HL-60/S4 treated with phorbol 12-myristate 13-acetate at 8.2 ng/mL for 4 days and 3 days (cell line): ENCODE results near the gene CMTM7.

Experiments
- in situ Hi-C: fragments of 300-500 bp; cut with MboI; formaldehyde crosslinking; loops from 2 replicates; pipeline ENCODE4 v1.15.0; 2022; ENCODE audit warnings: low sequenced_read_pairs

CMTM7 gene

DNA sequence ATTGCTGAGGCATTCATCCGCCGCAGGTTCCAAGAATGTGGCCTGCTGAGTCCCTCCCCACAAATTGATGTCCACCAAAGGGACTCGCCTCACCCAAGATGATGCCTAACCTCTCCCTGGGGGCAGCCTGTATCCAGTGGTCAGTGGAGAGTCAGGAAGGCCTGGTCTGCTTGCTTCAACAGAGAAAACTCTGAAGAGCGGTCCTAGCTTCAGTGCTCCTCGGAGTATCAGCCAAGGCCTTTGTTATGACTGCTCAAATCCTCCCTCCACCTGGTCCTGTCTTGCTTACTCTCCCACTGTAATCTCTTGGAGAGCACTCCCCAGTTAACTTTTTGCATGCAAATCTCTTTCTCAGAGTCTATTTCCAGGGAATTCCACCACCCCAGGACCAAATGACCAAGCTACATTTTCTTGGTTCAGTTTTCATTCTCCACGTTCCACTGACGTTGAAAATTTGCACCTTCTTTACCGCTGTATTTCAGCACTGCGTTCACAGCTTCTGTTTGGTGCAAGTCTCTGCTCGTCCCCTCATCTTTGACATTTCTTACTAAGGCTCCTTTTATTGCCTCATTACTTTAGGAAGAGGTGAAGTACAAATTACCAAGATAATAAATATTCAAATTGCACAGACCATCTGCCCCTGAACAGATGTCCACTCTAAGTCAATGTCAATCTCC, 22.3 kb downstream of the CMTM7 start:
- in situ Hi-C loops = no loop called here

DNA sequence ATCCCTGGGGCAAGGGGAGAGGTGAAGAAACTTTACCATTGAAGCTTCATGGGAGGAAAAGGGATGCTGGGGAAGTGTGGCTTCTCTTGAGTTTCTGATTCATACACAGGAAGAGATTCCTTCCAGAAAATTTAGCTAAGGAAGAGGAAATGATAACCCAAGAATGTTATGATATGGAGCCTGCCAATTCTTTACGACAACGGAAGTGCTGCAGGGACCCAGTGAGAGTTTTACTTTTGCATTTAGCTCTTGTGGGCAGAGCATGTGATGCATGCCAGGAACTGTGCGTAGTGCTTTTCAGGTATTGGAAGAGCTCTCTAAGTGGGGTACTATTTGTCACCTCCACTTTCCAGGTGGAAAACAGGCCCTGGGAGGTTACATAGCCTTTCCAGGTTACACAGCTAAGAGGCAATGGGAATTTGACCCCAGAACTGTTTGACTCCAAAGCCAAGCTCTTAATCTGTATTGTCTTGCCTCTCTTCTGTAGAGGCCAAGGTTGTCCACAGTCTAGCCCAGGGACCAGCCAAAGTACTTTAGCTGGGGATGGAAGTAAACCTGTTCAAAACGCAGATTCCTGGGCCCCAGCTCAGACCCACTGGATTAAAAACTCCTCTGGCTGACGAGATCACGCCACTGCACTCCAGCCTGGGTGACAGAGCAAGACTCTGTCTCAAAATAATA, 23.0 kb downstream of the CMTM7 start:
- in situ Hi-C loops = no loop called here

DNA sequence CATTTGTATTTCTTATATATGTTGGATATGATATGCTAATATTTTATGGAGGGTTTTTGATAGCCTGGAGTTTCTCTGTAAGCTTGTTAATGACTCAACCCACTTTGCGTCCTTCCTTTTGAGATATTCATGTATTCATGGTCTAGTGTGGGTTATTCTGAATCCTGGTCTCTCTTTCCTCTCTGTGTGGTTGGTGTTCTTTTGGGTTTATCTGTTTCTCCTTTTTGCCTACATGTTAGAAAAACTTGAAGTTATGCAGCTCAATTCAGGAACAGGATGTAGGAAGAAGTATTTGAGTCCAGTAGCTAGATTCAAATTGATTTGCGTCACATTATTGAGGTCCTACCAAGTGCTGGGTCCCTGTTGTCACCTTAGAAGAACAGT, 28.1 kb downstream of the CMTM7 start:
- in situ Hi-C loops = no loop called here

DNA sequence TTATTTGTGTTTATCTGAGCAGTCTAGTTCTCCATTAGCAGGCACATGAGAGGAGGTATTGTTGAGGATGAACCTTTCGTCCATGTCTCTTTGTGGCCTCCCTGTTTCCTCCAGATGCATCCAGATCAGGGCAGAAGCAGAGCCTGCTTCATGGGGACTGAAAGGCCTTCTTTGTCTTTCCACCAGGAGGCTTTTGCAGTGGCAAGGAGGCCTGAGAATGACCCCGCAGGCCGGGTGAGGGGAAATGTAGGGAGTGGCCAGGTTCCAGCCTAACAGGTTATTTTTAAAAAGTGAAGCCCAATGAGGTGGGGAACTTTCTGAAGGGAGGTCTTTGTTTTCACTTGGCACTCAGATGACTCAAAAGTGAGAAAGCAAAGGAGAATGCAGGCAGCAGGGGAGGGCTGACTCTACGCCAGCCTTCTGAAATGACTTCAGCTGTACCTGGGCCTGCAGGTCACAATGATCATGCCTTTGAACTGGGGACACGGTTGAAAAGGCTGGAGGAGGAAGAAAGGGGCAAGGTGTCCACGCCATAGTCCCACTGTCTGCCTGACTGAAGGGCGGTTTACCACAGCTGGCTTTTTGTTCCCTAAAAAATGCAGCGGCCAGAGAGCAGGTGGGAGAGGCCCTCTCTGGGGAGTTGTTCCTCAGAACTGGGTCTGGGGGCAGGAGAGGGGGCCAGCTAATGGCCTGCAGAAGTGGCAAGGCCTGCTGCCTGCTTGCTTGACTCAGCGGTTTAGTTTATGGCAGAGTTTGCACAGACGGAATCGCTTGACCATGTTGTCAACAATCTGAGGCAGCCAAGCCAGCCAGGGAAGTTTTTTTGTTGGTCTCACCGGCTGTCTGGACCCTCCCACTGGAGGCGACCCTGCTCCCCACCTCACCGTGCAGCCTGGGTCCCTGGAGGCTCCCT, 28.7 kb downstream of the CMTM7 start:
- in situ Hi-C loops = no loop called here

DNA sequence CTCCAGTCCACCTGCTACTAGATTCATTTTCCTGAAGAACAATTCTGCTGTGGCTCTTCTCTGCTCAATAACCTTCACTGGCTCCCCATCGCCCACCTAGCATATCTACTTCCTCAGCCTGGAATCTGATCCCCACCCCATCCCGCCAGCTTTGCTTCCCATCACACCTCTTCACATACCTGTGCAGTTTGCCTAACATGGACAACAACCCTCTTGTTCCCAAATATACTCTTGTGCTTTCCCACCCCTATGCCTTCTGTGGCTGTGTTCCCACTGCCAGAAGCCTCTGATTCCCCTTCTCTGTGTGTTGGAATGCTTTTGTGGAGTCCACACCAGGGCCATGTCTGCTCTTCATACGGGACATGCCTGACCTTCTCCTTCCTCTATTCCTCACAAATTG, 29.5 kb downstream of the CMTM7 start:
- in situ Hi-C loops = no loop called here

DNA sequence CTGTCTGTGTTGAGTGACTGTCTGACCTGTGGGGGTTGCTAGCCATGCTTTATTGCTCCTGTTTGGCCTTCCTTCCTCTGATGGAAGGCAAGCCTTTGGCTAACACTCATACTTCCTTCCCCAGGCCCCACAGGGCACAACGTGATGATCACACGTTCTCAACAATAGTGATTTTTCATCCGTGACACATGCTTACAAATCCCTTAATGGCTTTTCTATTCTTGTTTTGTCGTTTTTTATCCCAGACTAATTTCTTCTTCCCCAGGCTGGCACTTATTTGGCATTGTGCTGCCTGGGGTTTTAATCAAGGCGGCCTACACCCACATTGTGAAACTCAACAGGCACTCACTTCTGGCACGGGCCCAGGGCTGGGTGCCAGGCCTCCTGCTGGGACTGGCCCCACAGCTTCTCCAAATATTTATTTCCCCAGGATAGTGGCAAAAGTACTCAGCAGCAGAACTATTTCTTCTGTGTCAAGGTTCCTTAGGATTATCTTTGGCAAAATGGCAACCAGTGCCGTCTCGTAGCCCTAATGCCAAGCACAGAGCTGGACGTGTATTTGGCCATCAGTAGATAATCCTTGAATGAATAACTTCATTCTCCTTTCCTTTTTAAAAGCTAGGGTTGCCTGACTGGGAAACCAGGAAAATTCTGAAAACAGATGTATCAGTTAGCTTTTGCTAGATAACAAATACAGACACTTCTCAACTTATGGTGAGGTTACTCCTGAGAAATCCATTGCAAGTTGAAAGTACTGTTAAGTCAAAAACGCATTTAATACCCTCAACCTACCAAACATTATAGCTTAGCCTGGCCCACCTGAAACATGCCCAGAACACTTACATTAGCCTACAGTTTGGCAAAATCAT, 30.6 kb downstream of the CMTM7 start:
- in situ Hi-C loops = no loop called here

DNA sequence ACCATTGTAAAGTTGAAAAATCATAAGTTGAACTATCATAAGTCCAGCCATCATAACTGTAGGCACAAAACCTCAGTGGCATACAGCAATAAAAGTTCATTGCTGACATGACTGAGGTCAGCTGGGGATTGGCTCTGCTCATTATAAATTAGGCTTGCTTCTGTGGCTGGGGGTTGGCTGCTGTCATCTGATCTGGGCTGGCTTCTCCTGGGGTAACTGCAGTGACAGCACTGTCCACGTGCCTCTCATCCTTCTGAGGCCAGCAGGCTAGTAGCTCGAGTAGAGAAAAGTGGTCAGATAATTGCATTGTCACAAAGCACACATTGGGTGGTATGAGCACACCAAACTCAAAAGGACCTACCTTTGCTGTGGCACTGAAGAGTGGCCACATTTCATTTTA, 31.3 kb downstream of the CMTM7 start:
- in situ Hi-C loops = no loop called here

DNA sequence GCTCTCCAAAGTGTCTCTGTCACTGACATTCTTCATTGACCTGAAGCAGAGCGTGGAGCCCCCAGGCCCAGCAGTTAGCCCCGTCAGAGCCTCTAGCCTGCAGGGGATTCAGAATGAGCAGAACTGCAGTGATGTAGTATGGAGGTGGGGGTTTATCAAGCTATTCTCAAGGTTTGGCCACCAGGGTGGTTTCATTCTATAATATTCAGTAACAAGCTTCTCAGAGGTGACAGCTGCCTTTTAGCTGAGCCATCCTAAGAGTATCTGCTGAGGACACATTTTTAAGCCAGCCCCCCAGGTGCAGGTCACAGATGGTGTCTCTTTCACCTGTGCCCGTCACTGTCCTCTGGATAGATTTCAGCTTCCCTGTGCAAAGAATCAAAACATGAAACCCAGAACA, 31.9 kb downstream of the CMTM7 start:
- in situ Hi-C loops = no loop called here

DNA sequence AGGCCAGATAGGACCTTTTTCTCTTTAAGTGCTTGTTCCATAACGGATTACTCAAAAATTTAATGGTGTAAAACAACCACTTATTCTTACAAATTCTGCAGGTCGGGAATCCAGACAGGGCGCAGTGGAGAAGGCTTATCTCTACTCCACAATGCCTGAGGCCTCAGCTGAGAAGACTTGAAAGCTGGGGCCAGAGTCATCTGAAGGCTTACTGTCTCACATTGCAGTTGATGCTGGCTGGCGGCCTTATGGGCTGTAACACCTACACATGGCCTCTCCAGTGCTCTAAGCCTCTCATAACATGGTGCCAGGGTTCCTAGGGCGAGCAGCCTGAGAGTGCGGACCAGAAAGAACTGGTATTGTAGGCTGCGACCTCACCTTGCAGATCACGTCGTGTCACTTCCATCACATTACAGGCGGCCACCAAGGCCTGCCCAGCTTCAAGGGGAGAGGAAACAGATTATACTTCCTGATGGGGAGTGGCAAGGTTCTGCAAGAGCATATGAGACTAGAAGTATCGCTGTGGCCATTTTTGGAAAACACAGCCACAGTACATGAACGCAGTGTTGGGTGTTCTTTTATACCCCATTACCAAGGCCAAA, 32.4 kb downstream of the CMTM7 start:
- in situ Hi-C loops = no loop called here

DNA sequence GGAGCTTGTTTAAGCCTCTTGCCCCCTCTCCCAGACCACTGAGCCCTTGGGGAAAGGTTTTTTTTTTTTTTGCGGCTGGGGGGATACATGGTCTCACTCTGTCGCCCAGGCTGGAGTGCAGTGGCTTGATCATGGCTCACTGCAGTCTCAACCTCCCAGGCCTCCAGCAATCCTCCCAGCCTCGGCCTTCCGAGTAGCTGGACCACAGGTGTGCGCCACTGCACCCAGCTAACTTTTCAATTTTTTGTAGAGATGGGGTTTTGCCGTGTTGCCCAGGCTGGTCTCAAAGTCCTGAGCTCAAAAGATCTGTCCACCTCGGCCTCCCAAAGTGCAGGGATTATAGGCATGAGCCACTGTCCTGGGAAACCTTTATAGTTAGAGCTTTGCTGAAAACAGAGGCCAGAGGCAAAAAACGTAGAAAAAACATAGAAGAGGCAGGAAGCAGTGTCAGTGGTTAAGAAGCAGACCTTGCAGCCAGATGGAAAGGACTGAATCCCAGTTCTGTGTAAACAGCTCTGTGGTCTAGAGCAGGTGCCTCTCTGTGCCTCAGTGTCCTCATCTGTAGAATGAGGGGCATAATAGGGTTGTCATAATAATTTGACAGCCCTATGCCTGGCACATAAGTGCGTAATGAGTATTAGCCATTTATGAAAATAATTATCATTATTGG, 33.1 kb downstream of the CMTM7 start:
- in situ Hi-C loops = no loop called here

DNA sequence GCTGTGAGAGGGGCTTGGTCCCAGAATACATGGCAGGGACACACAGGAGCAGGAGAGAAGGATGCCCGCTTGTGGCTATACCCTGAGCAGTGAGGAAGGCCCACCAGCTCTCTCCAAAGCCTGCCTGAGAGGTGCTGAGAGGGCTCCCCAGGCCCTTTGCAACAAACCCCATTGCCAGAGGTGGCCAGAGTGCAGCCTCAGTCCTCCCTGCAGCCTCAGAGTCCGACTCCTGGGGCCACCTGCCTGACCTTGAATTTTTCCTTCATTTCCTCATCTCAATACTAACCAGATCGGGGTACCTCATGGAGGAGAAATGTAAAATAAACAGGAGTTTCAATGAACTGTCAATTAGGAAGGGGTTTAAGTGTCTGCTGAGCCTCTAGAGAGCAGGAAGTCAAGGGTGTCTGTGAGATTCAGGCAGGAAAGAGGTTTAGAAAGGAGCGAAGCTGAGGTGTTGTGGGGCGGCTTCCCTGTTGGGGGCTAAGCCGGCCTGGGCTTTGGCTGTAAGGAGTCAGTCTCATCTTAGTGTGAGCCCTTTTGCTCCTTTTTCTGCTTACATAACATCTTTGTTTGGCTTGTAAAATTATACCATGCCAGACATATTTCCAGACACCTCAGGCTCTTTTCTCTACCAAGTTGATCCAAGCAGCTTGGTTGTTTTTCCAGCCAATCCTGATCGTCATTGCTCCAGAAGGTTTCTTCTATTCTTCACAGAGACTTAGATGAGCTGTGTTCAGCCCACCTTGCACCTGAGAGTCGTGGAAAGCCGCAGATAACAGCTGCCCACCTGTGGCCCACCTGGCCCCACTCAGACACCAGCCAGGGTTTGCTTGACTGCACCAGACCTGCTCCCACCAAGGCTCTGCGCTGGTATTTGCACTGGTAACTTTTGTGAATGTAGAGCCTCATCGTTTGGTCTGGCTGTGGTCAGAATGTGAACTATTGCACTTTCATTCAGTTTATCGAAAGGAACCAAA, 36.7 kb downstream of the CMTM7 start:
- in situ Hi-C loops = no loop called here

DNA sequence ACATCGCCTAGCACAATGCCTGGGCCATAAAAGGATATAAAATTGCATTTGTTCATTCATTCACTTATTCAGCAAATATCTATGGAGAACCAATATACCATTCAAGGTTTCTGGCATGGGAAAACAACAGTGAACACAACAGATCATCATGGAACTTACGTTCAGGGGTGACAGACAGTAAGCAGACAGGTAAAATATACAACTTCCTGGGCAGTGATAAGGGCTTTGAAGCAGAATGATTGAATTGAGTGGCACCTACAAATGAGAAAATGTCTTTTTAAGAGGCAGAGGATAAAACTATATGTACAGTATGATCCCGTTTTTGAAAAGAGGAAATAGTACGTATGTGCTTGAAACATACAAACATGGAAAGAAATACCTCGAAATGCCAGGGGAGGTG, 39.2 kb downstream of the CMTM7 start:
- in situ Hi-C loops = no loop called here

DNA sequence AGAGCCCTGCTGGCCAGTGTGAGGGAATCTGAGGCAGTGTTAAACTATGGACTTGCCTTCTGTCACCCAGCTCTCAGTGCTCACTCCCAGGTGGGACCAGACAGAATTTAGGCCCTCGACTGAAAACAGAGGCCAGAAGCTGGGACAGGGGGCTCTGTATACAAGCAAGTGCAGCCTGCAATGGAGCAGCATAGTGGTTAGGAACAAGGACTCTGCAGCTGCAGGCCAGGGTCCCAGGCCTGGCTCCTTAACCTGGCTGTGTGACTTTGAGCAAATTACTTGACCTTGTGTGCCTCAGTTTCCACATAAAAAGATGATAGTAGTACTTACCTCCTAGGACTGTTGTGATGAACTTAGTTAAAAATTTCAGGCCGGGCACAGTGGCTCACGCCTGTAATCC, 39.8 kb downstream of the CMTM7 start:
- in situ Hi-C loops = no loop called here

DNA sequence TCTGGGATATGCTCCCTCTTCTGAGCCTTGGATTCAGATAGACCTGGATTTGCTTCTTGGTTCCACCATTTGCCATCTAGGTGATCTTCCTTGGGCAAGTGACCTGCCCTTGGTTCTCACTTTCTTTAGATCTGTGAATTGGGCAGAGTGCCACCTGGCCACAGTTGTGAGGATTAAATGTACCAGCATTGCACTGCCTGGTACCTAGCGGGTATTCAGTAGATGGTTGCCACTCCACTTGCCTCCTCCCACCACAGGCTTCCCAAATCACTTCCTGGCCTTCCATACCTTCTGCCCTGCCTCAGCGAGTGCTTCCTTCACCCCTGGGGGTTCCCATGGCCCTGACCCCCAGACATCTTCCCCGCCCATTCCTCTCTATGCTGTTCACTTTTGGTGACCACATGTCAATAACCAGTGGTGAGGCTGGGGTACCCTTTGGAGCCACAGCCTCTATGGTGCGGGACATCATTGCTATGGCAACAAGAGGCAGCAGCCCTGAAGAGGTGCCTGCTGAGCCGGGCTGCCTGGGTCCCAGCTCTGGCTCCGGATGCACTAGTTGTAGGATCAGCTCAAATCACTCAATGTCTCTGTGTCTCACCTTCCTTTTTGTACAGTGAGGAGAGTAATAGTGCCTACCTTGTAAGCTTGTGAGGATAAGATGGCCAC, 40.5 kb downstream of the CMTM7 start:
- in situ Hi-C loops = no loop called here

DNA sequence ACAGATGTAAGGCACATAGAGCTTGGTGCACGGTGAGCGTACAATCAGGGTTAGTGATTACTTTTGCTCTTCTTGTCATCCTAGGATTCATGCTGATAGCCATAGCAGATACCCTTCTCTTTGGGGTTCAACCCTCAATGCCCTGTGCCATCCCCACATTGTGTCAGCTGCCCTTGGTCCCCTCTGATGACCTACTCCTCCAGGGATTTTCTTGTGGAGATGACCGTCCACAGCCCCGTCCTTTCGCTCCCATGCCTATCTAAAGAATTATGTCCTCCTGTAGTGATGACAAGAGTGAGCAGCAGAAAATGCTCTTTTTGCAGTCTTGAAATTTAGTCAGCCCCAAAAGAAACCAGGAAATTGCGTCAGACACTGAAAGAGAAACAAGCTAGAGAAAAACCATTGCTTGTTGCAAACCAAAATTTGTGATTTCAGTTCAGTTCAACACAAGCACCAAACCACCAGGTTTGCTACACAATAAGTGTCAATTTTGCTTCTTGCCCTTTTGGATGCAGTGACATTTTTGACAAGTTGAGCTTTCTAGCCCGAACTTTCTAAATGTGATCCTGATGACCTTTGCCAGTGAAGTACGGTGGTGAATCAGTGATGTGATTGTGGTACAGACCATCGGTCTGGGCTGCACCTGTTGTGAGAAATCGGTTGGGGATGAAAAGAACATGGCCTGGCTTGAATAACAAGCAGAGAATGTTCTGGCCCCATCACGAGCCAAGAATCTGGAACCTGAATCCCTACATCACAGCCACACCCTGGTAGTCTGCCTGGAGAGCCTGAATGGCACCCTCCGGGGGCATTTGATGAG, 41.3 kb downstream of the CMTM7 start:
- in situ Hi-C loops = no loop called here

DNA sequence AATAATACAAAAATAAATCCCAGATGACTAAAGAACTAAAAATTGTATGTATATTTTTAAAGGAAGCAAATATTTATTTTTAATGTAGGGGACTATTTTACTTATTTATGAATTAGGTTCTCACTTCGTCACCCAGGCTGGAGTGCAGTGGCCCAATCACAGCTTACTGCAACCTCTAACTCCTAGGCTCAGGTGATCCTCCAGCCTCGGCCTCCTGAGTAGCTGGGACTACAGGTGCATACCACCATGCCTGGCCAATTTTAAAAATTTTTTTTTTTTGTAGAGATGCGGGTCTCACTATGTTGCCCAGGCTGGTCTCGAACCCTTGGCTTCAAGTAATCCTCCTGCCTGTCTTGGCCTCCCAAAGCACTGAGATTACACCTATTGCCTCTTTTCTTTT, 42.6 kb downstream of the CMTM7 start:
- in situ Hi-C loops = no loop called here
